HG03060 (cell line): ENCODE results near the gene LYPD6.

Experiments used
- ATAC-seq: cut with Tn5 transposase; IDR thresholded peaks from one replicate; pipeline ENCODE4 v1.9.1; 2021; ENCODE audit warnings: low read depth, moderate number of reproducible peaks; ENCODE audit not compliant: unreplicated experiment

The LYPD6 gene

DNA sequence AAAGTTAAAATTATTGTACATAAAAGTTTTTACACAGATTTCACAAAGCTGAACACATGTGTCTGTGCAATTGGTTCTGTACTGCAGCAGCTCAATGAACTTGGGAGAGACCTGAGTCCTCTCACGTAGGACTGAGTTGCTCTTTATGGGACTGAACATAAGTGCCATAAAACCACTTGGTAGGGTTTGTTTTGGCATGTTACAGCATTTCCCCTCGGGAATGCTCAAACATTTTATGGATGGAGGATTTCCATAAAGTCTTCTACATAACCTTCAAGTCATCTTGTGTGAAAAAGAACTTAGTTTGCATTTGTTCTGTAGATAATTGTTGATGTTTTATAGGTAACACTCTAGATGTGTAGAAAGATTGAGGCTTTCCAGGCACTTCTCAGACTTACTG, 15.9 kb downstream of the LYPD6 start:
- ATAC-seq = no peak

DNA sequence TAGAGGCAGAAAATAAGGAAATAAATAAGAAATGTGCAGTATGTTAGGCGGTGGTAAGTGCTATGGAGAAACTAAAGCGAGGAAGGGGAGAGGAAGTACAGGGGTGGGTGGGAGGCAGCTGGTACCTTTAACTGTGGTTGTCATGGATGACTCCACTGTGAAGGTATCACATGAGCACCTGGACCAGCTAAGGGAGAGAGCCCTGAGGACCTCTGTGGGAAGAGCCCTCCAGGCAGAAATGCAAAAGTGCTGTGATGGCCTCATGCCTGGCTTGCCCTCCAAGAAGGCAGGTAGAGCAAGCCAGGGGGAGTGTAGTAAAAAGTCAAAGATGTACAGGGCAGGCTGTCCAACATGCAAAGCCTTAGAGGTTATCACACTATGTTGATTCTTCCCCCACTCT, 17.9 kb downstream of the LYPD6 start:
- no peak for ATAC-seq

DNA sequence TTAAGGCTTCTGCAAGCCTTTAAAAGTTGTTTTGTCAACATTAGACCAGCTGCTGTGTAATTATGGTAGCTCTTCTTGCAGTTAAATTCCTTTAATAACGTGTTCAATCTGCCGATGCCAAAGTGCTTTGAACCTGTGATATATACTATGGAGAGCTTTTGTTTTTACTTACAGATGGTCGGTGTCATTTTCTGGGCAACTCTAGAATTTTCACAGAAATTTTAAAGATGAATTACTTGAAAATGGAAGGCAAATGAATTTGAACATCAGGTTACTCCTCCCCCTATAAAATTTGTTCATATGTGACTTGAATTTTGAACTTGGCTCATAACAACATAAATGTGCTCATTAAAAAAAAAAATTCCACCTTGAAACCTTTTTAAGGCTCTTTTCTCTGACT, 23.0 kb downstream of the LYPD6 start:
- ATAC-seq = no peak

DNA sequence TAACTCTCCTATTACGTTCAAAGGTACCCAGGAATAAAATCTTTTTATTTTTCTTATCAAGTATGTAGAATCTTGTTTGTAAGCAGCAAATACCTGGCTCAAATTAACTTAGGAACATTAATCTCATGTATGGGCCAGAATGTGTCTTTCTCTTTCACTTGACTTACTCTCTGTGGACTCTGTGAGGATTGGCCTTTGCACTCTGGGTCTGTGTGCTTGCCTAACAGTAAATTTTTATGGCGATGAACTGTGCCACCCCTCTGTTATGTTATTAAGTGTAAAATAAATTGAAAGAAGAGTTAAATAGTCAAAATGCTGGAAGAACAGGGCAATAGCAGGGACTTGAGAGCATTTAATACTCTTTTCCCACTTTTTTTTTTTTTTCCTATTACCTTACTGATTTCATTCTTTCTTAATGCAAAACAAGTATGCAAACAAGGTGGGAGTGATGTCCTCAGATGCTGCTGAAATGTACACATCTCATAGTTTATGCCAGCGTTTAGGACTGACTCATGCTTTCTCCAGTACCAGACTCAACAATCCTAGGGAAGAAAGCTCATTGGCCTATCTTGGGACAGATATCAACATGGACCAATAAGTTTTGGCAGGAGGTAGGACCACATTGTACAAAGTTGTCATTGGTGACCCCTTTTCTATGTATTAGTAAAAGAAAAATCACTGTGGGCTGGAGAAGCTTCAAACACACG, 25.5 kb downstream of the LYPD6 start:
- ATAC-seq = no peak

DNA sequence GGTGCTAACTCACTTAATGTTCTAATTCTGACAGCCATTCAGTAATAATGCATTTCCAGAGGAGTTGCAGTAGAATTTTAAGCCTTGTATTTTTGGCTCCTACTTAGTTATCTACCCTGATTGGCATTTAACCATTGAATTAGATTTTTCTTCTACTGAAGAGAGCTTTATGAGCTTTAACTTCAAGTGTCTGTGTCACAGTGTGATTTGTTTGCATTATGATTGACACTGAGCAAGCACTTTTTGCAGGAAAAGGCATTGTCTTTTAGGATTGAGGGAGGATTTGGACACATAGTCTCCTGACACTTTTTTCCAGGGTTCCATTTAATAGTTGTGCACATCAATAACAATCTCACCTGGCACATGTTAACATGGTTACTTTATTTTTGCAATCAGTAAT, 26.7 kb downstream of the LYPD6 start:
- no peak for ATAC-seq

DNA sequence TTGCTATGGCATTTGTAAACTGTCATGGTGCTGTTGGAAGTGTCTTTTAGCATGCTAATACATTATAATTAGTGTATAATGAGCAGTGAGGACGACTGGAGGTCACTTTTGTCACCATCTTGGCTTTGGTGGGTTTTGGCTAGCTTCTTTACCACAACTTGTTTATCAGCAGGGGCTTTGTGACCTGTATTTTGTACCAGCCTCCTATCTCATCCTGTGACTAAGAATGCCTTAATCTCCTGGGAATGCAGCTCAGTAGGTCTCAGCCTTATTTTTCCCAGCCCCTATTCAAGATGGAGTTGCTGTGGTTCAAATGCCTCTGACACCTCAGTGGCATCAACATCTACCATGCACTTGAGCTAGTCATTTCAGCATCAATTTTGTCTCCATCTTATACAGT, 29.7 kb downstream of the LYPD6 start:
- no peak for ATAC-seq

DNA sequence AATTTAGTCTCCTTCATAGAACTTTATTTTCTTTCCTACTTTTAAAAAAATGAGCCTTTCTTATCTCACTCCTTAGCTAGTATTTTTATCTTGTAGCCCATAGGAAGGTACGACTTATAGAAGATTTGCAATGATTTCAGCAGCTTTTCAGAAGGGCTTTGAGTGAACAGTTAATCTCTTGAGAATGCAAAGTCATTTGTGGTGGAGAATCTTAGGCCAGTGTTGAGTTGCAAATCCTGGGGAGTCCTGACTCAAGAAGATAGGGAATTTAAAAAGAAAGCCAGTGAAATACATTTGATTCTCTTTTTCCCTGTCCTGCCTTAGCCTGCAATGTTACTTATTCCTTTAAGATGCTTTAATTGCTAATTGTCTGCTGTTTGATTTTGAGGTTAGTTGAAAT, 33.6 kb downstream of the LYPD6 start:
- ATAC-seq = no peak

DNA sequence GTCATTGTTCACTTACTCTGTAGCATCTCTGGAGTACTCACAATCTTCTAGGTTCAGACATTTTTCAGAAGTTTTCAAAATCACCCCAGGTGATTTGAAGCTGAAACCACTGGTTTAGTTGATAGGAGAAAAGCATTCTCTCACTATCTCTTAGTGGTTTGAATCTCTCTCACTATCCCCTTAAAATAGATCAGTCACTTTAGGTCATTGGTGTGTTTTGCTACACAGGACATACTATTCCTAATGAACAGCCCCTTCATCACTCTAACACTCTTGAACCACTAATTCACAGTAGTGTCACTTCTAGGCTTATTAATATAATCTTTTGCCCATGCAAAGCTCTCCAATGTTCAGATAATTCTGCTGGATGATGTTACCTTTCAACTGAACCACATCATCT, 34.5 kb downstream of the LYPD6 start:
- ATAC-seq = no peak

DNA sequence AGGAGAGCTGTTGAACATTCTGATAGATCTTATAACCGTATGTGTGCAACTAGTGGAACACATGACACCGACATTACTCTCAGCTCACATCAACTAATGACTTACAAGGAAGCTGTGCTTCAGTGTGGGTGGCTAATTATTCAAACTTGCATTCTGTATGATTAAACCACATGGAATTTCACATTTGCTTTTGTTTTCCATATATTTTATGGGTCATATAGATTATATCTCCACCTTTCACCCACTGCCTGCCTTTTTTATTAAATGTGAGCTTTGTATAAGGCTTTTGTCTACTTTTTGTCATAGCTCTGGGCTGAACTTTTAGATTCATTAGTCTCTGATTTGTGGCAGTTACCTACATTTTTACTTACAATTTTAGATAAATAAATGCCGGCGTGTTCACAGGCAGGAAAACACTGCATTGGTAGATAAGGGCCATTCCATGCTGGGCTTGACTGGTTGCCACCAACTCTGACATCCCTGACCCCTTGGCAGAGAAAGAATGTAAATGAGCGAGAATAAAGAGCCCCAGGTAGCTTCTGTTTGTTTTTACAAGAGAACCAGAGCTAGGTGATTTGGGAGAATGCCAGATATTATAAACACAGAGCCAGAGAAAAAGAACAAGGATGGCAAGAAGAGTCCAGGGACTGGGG, 35.7 kb downstream of the LYPD6 start:
- ATAC-seq = no peak

DNA sequence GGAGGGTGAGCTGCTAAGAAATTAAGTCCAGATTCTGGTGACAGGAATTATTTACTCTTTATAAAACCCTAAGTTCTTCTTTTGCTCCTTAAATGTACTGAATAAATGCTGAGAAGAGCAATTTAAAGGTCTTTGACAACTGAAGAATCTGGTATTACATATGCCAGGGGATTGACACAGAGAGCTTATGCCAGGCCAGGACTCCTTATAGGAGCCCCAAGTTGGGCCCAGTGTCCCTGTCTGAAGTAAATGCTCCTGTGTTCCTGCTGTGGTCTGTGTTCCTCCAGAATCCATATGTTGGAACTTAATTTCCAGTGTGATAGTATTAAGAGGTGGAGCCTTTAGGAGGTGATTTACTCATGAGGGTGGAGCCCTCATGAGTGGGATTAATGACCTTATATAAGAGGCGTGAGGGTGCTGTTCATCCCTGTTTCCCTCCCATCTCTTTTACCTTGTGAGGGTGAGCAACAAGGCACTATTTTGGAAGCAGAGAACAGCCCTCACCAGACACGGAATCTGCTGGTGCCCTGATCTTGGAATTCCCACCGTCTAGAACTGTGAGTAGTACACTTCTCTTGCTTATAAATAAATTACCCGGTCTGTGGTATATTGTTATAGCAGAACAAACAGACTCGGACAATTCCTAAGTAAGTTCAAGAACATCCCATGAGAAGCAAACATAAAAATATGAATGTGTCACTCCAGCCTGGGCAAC, 39.8 kb downstream of the LYPD6 start:
- ATAC-seq = no peak

DNA sequence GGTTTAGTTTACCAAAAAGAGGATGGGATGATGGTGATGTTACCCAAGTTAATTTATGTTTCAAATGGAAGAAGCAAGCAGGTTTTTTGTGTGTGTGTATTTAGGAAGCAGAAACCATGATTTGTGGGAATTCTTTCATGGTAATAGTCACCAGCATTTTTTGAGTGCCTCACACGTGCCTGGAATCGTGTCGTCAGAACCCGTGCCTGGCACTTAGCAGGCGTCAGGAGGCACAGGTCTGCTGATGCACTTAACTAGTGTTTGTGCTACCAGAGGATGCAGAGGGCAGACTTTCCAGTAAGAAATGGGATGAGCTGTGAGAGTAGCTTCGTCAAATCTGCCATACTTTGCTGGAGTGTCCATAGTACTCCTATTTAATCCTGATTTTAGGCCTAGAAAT, 41.1 kb downstream of the LYPD6 start:
- no peak for ATAC-seq

DNA sequence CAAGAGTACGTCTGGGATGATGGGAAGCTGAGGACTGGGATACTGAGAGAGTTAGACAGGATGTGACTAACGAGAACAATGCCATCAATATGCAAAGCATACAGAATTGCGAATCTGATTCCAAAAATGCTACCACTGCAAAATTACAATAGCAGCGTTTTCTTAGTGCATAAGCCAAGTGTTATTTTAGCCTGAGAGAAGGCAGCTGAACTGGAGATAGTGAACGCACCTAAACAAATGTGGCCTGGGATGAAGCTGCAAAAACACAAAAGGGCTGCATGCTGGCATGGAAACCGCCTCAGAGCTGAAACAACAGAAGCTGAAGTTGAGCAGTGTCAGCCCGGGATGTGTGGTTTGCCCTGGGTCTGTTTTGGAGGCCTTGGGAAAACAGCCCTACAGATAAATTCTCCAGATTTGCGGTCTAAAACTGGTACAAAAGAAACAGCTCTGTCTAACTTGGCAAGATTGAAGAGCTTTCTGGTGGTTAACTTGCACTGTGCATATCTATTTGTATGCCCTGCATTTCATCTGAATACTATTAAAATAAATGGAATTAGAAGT, 45.5 kb downstream of the LYPD6 start:
- ATAC-seq = no peak

DNA sequence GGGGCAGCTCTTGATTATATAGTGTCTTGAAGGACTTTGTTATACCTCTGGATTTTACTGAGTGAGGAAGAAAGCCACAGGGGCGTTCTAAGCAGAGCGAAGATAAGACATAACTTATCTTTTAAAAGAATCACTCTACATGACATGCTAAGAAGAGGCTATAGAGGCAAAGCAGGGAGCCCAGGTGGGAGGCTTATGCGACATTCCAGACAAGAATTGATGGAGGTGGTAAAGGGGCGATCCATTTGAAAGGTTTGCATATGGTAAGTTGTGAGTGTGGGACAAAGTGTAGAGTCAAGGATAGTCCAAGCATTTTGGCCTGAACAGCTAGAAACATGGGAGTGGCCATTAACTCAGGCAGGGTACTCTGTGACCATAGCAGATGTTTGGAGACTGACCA, 49.8 kb downstream of the LYPD6 start:
- no peak for ATAC-seq

DNA sequence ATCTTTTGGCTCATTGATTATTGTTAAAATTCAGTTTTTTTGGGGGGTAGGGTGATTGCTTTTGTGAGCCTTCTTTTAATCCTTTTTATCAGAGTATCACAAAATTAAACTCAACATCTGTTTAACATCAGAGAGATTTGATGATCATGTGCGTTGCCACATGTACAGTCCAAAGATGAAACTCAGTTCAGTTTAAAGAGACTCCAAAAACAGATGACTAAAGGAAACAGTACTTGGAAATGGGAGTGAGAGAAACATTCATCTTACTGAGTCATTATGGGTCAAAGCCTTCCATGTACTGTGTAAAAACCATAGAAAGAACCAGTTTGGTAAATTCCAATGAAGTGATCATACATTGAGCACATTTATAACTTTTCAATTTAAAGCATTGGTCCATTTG, 53.0 kb downstream of the LYPD6 start:
- no peak for ATAC-seq

DNA sequence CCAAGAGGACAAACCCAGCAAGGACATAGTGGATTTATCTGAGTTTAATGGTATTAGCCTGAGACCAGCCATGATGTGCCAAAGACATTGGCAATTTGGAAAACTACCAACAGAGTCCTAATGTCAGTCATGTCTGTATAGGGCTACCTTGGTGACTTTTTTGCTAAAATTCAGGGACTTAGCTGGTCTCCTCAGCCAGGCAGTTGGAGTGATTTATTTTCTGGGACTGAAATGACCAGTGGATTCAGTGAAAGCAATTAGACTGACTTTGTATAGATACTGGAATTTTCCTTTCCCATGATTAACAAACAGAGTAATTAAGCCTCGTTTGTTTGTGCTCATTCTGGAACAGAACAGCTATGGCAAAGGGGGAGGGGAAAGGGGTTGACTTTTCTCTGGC, 55.0 kb downstream of the LYPD6 start:
- ATAC-seq = no peak

DNA sequence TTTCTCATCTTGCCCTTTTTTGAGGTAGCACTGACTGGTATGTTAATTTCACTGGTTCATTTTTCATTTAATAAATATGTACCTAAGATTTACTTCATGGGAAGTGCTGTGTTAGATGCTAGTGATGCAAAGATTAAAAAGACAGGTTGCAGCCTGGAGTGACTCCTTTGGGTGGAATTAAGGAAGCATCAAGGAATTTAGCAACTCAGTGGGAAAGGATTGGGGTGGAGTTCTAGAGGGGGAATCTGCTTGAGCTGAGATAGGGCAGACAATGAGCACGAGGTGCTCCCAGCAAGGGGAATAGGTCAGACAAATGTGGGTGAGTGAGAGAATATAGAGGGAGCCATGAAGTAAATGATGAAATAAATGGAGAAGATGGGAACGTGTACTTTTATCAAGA, 57.0 kb downstream of the LYPD6 start:
- no peak for ATAC-seq

DNA sequence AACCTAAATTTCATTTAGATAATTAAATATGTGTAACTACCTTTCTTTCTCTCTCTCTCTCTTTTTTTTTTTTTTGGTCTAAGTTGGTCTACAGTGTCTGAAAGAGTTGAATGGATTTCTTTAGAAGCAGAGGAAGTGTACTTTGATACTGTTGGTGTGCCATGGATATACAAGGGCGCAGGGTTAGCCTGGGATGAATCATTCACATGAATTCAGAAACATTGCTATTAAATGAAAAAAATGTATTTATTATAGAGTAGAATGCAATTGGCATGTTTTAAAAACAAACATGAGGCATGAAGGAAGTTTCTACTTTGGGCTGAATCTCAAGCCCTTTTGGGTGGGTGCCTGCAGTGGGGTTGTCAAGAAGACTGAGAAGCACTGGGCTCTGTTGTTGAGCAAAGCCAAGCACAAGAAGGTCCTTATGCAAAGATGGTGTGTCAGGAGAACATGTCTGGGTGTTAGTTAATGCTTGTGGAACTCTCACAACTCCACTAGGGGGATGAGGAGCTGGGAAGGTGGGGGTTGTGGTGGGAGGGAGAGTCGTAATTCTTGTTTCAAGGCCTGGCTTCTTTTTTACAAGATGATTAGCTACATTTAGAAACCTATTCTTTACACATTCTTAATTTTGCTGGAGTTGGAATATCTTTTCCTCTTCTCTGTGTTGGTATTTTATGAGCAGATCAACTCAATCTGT, 57.9 kb downstream of the LYPD6 start:
- no peak for ATAC-seq

DNA sequence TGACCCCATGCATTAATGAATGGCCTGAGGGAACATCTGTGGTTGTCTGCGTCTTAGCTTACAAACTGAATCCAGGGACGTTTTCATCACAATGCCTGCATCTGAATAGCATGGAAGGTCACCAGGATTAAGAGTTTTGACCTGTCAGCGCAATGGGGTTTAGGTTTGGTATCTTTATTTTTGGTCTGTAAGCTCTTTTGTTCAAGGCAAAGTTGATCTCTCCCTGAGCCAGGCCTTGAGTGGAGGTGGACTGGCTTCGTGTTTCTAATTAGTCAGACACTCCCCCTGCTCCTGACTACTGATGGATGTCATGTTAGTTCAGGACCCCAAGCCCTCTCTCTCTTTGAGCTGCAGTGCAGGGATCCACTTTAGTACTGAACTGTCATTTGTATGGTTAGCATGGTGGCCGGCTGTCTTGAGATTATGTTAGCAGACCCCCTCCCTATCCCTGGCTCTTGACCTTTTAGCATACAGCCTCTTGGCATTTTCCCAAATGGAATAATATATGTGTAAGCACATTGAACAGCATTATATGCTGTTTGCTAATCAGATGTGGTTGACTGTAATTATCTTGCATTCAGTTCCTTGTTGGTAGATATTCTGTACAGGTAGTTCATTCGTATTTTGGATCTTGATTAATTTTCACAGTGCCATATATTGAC, 59.2 kb downstream of the LYPD6 start:
- no peak for ATAC-seq

DNA sequence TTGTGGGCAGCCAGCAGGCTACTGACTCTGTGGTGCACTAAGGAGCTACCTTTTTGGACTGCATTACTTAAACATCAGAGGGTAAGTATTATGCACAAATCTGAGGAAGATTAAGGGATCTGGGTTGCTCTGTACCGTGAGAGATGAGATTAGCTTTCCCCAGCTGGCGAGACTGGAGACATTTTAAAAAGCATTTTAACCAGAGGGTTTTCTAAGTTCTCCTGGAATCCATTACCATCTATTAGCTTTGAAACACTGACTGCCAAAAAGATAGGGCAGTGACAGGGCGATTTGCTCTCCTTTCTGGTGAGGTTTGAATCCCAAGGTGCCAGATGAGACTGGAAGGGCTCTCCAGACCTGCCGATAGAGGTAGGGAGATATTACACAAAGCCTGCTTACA, 63.2 kb downstream of the LYPD6 start:
- no peak for ATAC-seq

DNA sequence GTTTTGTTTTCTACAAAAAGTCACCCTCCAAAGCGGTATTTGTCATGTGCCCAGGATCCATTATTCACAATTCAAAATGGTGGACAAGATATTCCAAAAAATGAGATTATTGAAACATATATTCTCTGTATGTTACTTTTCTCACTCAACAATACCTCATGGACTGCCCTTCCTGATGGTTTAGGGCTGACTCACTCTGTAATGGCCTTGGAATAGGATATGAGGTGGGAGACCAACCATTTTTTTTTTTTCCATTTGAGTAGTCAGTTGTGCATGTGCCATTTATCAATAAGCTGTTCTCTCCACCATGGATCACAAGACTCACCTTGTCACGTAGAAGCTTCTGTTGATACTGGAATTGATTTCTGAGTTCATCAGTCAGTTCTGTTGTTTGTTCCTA, 64.5 kb downstream of the LYPD6 start:
- ATAC-seq = no peak
